SH-SY5Y (cell line): ENCODE data around the gene NAALADL2.

Experiments used
- GATA2 ChIP-seq: IDR thresholded peaks from 2 replicates; pipeline ENCODE4 v1.6.1; 2011; ENCODE audit warnings: mild to moderate bottlenecking, low read depth, low read length
- GATA3 ChIP-seq: IDR thresholded peaks from 2 replicates; pipeline ENCODE4 v1.6.1; 2011; ENCODE audit warnings: low read depth, mild to moderate bottlenecking, low read length, moderate library complexity

DNA sequence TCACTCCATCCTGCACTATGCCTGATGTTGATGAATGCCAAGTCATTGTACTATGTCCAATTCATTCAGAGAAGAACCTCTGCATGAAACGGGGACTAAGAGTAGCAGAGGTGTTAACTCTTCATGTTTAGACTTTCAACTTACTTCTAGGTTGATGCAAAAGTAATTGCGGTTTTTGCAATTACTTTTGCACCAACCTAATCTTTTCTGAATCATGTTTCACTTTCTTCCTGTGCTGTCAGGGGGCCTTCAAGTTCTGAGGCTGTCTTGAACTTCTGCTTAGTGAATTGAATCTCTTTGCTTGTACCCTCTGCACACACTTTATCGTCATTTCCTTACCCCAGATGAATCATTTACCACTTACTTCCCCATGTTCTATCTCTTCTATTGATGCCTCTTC, 636.2 kb downstream of the NAALADL2 start:
- TF ChIP-seq GATA3 (no peak), GATA2 (no peak)
